TTC549 (cell line): ENCODE data around the gene TMEM130.

Experiments
- FAIRE-seq: peaks from 2 replicates; lab custom pipeline; 2012; peaks lifted over from hg19 to GRCh38; lab: Jason Lieb, UNC

The TMEM130 gene

GRCh38 chr7:98841179-98841997 is 28.4 kb downstream of the TMEM130 start:
- FAIRE-seq: no peak

GRCh38 chr7:98840722-98841121 is 29.1 kb downstream of the TMEM130 start:
- FAIRE-seq: no peak

- no peak for FAIRE-seq
These were observed 29.7 kb downstream of the TMEM130 start for GRCh38 chr7:98840096-98840495.

GRCh38 chr7:98837630-98837972 is 32.2 kb downstream of the TMEM130 start:
- FAIRE-seq: no peak

- no peak for FAIRE-seq
These were observed 32.8 kb downstream of the TMEM130 start for GRCh38 chr7:98836811-98837629.

- no peak for FAIRE-seq
These were observed 34.9 kb downstream of the TMEM130 start for GRCh38 chr7:98834949-98835348.

GRCh38 chr7:98833022-98833421 is 36.8 kb downstream of the TMEM130 start:
- no peak for FAIRE-seq

GRCh38 chr7:98831641-98832221 is 38.1 kb downstream of the TMEM130 start:
- FAIRE-seq: no peak

GRCh38 chr7:98830972-98831548 is 38.8 kb downstream of the TMEM130 start:
- FAIRE-seq: no peak

GRCh38 chr7:98828368-98828767 is 41.4 kb downstream of the TMEM130 start:
- no peak for FAIRE-seq

GRCh38 chr7:98827258-98827657 is 42.6 kb downstream of the TMEM130 start:
- no peak for FAIRE-seq

GRCh38 chr7:98826811-98827231 is 43.0 kb downstream of the TMEM130 start:
- no peak for FAIRE-seq

GRCh38 chr7:98826387-98826786 is 43.4 kb downstream of the TMEM130 start:
- FAIRE-seq: no peak

- no peak for FAIRE-seq
These were observed 46.6 kb downstream of the TMEM130 start for GRCh38 chr7:98823226-98823625.

- no peak for FAIRE-seq
These were observed 48.5 kb downstream of the TMEM130 start for GRCh38 chr7:98821348-98821747.

- FAIRE-seq: no peak
These were observed 52.7 kb downstream of the TMEM130 start for GRCh38 chr7:98816967-98817710.

GRCh38 chr7:98816241-98816640 is 53.6 kb downstream of the TMEM130 start:
- FAIRE-seq: no peak

- no peak for FAIRE-seq
These were observed 54.5 kb downstream of the TMEM130 start for GRCh38 chr7:98815313-98815712.

- FAIRE-seq: no peak
These were observed 58.5 kb downstream of the TMEM130 start for GRCh38 chr7:98811299-98811698.

- no peak for FAIRE-seq
These were observed 59.5 kb downstream of the TMEM130 start for GRCh38 chr7:98810153-98810802.

- no peak for FAIRE-seq
These were observed 60.9 kb downstream of the TMEM130 start for GRCh38 chr7:98808751-98809460.
